ENCODE measurements around the gene POU2F1.
A peak's percentile ranks its signal among the peaks of the same experiment; 100 is the strongest.

POU2F1 gene

GRCh38 chr1:167442142-167442848 lies 221.6 kb downstream of the POU2F1 start:
- peak; percentile 97 for DNase-seq (ENCODE audit: low spot score)

- no peak for DNase-seq (ENCODE audit: low spot score)
These were observed 222.3 kb downstream of the POU2F1 start for GRCh38 chr1:167442854-167443565.

GRCh38 chr1:167443757-167444156 lies 223.1 kb downstream of the POU2F1 start:
- DNase-seq (ENCODE audit: low spot score), result no peak

GRCh38 chr1:167446966-167447365 lies 226.3 kb downstream of the POU2F1 start:
- DNase-seq (ENCODE audit: low spot score), result no peak

- peak; percentile 81 for DNase-seq (ENCODE audit: low spot score)
These were observed 226.9 kb downstream of the POU2F1 start for GRCh38 chr1:167447521-167448136.

GRCh38 chr1:167450843-167451242 lies 230.2 kb downstream of the POU2F1 start:
- no peak for DNase-seq (ENCODE audit: low spot score)

- no peak for DNase-seq (ENCODE audit: low spot score)
These were observed 231.8 kb downstream of the POU2F1 start for GRCh38 chr1:167452483-167452882.

GRCh38 chr1:167453123-167453522 lies 232.4 kb downstream of the POU2F1 start:
- DNase-seq (ENCODE audit: low spot score), result peak; percentile 4

- peak; percentile 6 for DNase-seq (ENCODE audit: low spot score)
These were observed 233.7 kb downstream of the POU2F1 start for GRCh38 chr1:167454304-167454893.

- peak; percentile 74 for DNase-seq (ENCODE audit: low spot score)
These were observed 234.5 kb downstream of the POU2F1 start for GRCh38 chr1:167454894-167455785.

GRCh38 chr1:167455786-167456446 lies 235.2 kb downstream of the POU2F1 start:
- no peak for DNase-seq (ENCODE audit: low spot score)

- no peak for DNase-seq (ENCODE audit: low spot score)
These were observed 235.8 kb downstream of the POU2F1 start for GRCh38 chr1:167456524-167456923.

- no peak for DNase-seq (ENCODE audit: low spot score)
These were observed 236.2 kb downstream of the POU2F1 start for GRCh38 chr1:167456926-167457325.

GRCh38 chr1:167457936-167458584 lies 237.4 kb downstream of the POU2F1 start:
- DNase-seq (ENCODE audit: low spot score), result no peak

- no peak for DNase-seq (ENCODE audit: low spot score)
These were observed 240.2 kb downstream of the POU2F1 start for GRCh38 chr1:167460836-167461235.

GRCh38 chr1:167462341-167462740 lies 241.7 kb downstream of the POU2F1 start:
- no peak for DNase-seq (ENCODE audit: low spot score)

- DNase-seq (ENCODE audit: low spot score), result no peak
These were observed 242.4 kb downstream of the POU2F1 start for GRCh38 chr1:167463080-167463479.

GRCh38 chr1:167463875-167464575 lies 243.3 kb downstream of the POU2F1 start:
- DNase-seq (ENCODE audit: low spot score), result no peak

- DNase-seq (ENCODE audit: low spot score), result no peak
These were observed 244.3 kb downstream of the POU2F1 start for GRCh38 chr1:167465018-167465417.

- DNase-seq (ENCODE audit: low spot score), result no peak
These were observed 245.1 kb downstream of the POU2F1 start for GRCh38 chr1:167465743-167466142.
